Stomach (tissue), 9 donors: ENCODE results near the gene TTC29. TPM values are rescaled to one million over a fixed set of nuclear protein-coding genes. Genes with fewer than 3 reads are reported as not detected.
"Not testable (repeated sequence)": the region's sequence is repeated elsewhere in the genome, so short reads cannot be mapped to it uniquely, and the experiment has no call there.

ENCODE experiments used
- DNase-seq, 2 donors: peaks; one replicate each; pipeline versions ENCODE4 v3.0.0 to v3.0.0-alpha.2; 2013 to 2019
- H3K27ac ChIP-seq, 5 donors: fragments of 200-600 bp in 4 of 5; sonication (generic) in 4 of 5; one replicate each; pipeline ENCODE4 v1.5.1; 2013 to 2019; ENCODE audit warnings: mild to moderate bottlenecking in 1 of 5, moderate library complexity in 1 of 5
- H3K27me3 ChIP-seq, 3 donors: fragments of 200-600 bp; sonication (generic); one replicate each; pipeline ENCODE4 v1.5.1; 2017 to 2019; ENCODE audit warnings: mixed run types in 1 of 3
- H3K36me3 ChIP-seq, 4 donors: fragments of 200-600 bp; sonication (generic); 1 replicate in 3 of 4; 2 replicates in 1 of 4; pipeline ENCODE4 v1.5.1; 2016 to 2019
- H3K4me1 ChIP-seq, 4 donors: fragments of 200-600 bp; sonication (generic); one replicate each; pipeline ENCODE4 v1.5.1; 2016 to 2019
- H3K4me3 ChIP-seq, 4 donors: fragments of 200-600 bp; sonication (generic) in 3 of 4; one replicate each; pipeline ENCODE4 v1.5.1; 2016 to 2019; ENCODE audit warnings: mild to moderate bottlenecking in 1 of 4
- H3K9me3 ChIP-seq, 4 donors: fragments of 200-600 bp; sonication (generic); one replicate each; pipeline ENCODE4 v1.5.1; 2016 to 2019
- CTCF ChIP-seq, 7 experiments: fragments of 450-650 bp in 4 of 7; fragments of 200-600 bp in 3 of 7; sonication (generic) in 3 of 7; IDR thresholded peaks; one replicate each; pipeline ENCODE4 v1.5.1; 2016 to 2019; ENCODE audit warnings: antibody characterized with exemption in 7 of 7, control low read depth in 2 of 7, mild to moderate bottlenecking in 1 of 7
- EP300 ChIP-seq: sonication (generic); formaldehyde crosslinking; IDR thresholded peaks from one replicate; pipeline ENCODE4 v1.6.1; 2017; ENCODE audit warnings: antibody characterized with exemption
- POLR2A ChIP-seq, 4 donors: fragments of 450-650 bp; IDR thresholded peaks; one replicate each; pipeline ENCODE4 v1.6.1; 2016; ENCODE audit warnings: antibody characterized with exemption in 4 of 4, control low read depth in 2 of 4, mild to moderate bottlenecking in 1 of 4, moderate library complexity in 1 of 4
- POLR2AphosphoS5 ChIP-seq, 3 donors: sonication (generic); formaldehyde crosslinking; IDR thresholded peaks; one replicate each; pipeline ENCODE4 v1.6.1; 2016; ENCODE audit warnings: antibody characterized with exemption in 3 of 3
- WGBS, 5 donors: extraction: QIAGEN DNeasy Blood & Tissue Kit in 3 of 5; methylation state at CpG; one replicate each; pipeline versions ENCODE4 v1.1.5 to v1.1.7; 2013 to 2018; 5-methylcytosine and 5-hydroxymethylcytosine counted together
- intact Hi-C: fragments of 100-400 bp; cut with DNase I; formaldehyde crosslinking; loops from one replicate; pipeline ENCODE4 v1.15.1; 2023; ENCODE audit warnings: low total_unique reads
- polyA plus RNA-seq, 3 donors: library from polyadenylated mRNA; stranded (reverse); fragments of 200-250 nt; gene quantifications; one replicate each; pipeline ENCODE4 v1.2.3, GENCODE V29; 2013
- total RNA-seq, 5 donors: library from RNA; depleted of rRNA; stranded (reverse); fragments of >200 nt; gene quantifications; one replicate each; pipeline versions ENCODE4 v1.1.0 to v1.2.3, GENCODE V29; 2014 to 2016
- donor health status: healthy with polysubstance abuse.
- donor health status: Bipolar disorder and iron deficiency.
- donor health status: healthy.

The TTC29 gene
- total and polyA plus RNA-seq, 8 donors: 0.37 TPM; not detected in 7

GRCh38 chr4:146763560-146763959, 182.1 kb downstream of the TTC29 start:
- 72 to 79% (median 77%) methylated on average over 2 of the region's 2 CpGs for WGBS, 5 donors
- DNase-seq: no peak
- intact Hi-C loops: no loop called here
- no peaks in the 10 kb centered on the region for H3K4me1 ChIP-seq
- H3K27ac ChIP-seq: no peak overlapping the region
- no peak overlapping the region for H3K4me3 ChIP-seq
- no peaks in the 10 kb centered on the region for H3K36me3 ChIP-seq
- H3K9me3 ChIP-seq: peaks cover 0 to 10% (median 0%) of the 10 kb centered on the region in 4 donors
- TF ChIP-seq CTCF (IDR thresholded peaks at IDR 0.05): no peak
- no peak for TF ChIP-seq POLR2A (IDR thresholded peaks at IDR 0.05)
- no peak for TF ChIP-seq EP300
- TF ChIP-seq POLR2AphosphoS5 (IDR thresholded peaks at IDR 0.05): no peak
- no peaks in the 10 kb centered on the region for H3K27me3 ChIP-seq

GRCh38 chr4:146762016-146762415, 183.6 kb downstream of the TTC29 start:
- 44 to 58% (median 56%) methylated on average over 2 of the region's 2 CpGs for WGBS, 5 donors
- Histone ChIP-seq H3K9me3 (peaks cover 0 to 24% (median 8%) of the 10 kb centered on the region in 4 donors), H3K27me3 (no peaks in the 10 kb centered on the region), H3K4me1 (no peaks in the 10 kb centered on the region), H3K27ac (no peak overlapping the region), H3K36me3 (no peaks in the 10 kb centered on the region), H3K4me3 (no peak overlapping the region)
- TF ChIP-seq POLR2AphosphoS5 (IDR thresholded peaks at IDR 0.05): no peak
- no peak for TF ChIP-seq EP300
- no peak for TF ChIP-seq POLR2A (IDR thresholded peaks at IDR 0.05)
- TF ChIP-seq CTCF (IDR thresholded peaks at IDR 0.05): no peak
- intact Hi-C loops: no loop called here
- DNase-seq: peak in 1 of 2 donors; percentile 4

- H3K4me1 ChIP-seq: no peaks in the 10 kb centered on the region
- WGBS, 5 donors: 49 to 71% (median 63%) methylated on average over 2 of the region's 2 CpGs
- H3K4me3 ChIP-seq: no peak overlapping the region
- intact Hi-C loops: no loop called here
- TF ChIP-seq POLR2A (IDR thresholded peaks at IDR 0.05) (no peak), CTCF (IDR thresholded peaks at IDR 0.05) (no peak), EP300 (no peak), POLR2AphosphoS5 (IDR thresholded peaks at IDR 0.05) (no peak)
- H3K27me3 ChIP-seq: no peaks in the 10 kb centered on the region
- peaks cover 0 to 4% (median 1%) of the 10 kb centered on the region in 4 donors for H3K9me3 ChIP-seq
- DNase-seq: peak in 1 of 2 donors; percentile 4
- no peak overlapping the region for H3K27ac ChIP-seq
- H3K36me3 ChIP-seq: no peaks in the 10 kb centered on the region
These were observed 203.2 kb downstream of the TTC29 start for GRCh38 chr4:146742416-146742815.

- Histone ChIP-seq H3K4me3 (no peak overlapping the region), H3K36me3 (no peaks in the 10 kb centered on the region), H3K9me3 (no peaks in the 10 kb centered on the region), H3K27me3 (no peaks in the 10 kb centered on the region), H3K27ac (no peak overlapping the region), H3K4me1 (no peaks in the 10 kb centered on the region)
- intact Hi-C loops: no loop called here
- DNase-seq: no peak
- TF ChIP-seq POLR2A (IDR thresholded peaks at IDR 0.05) (no peak), POLR2AphosphoS5 (IDR thresholded peaks at IDR 0.05) (no peak), CTCF (IDR thresholded peaks at IDR 0.05) (no peak), EP300 (no peak)
- WGBS, 5 donors: 70 to 77% (median 71%) methylated on average over 3 of the region's 3 CpGs
These were observed 206.5 kb downstream of the TTC29 start for GRCh38 chr4:146739182-146739581.

- H3K36me3 ChIP-seq, H3K27me3 ChIP-seq, H3K4me3 ChIP-seq, H3K9me3 ChIP-seq, H3K4me1 ChIP-seq, H3K27ac ChIP-seq, DNase-seq, intact Hi-C loops: not testable (repeated sequence)
- WGBS, 5 donors: 35 to 76% (median 59%) methylated on average over 1 of the region's 1 CpG
These were observed 222.1 kb downstream of the TTC29 start for GRCh38 chr4:146723519-146723918.
